GM12864 (cell line): ENCODE measurements around the gene PGAP6.
A peak's percentile ranks its signal among the peaks of the same experiment; 100 is the strongest.

Experiments used
- DNase-seq: peaks from one replicate; pipeline ENCODE4 v3.0.0-alpha.2; 2011; ENCODE audit warnings: low read depth
- H3K4me3 ChIP-seq: 2 replicates; pipeline ENCODE4 v1.5.1; 2011; ENCODE audit warnings: mild to moderate bottlenecking, low read depth, low read length, control low read depth
- TF ChIP-seq, protein P1 (sequence below): IDR thresholded peaks from 2 replicates; pipeline ENCODE4 v1.5.1; 2011; ENCODE audit warnings: low read depth, mild to moderate bottlenecking, moderate library complexity, low read length, control low read depth, inconsistent platforms; ENCODE audit errors: missing control alignments

The PGAP6 gene

GRCh38 chr16:324451-325334, 57.1 kb downstream of the PGAP6 start:
- TF ChIP-seq, protein P1, sequence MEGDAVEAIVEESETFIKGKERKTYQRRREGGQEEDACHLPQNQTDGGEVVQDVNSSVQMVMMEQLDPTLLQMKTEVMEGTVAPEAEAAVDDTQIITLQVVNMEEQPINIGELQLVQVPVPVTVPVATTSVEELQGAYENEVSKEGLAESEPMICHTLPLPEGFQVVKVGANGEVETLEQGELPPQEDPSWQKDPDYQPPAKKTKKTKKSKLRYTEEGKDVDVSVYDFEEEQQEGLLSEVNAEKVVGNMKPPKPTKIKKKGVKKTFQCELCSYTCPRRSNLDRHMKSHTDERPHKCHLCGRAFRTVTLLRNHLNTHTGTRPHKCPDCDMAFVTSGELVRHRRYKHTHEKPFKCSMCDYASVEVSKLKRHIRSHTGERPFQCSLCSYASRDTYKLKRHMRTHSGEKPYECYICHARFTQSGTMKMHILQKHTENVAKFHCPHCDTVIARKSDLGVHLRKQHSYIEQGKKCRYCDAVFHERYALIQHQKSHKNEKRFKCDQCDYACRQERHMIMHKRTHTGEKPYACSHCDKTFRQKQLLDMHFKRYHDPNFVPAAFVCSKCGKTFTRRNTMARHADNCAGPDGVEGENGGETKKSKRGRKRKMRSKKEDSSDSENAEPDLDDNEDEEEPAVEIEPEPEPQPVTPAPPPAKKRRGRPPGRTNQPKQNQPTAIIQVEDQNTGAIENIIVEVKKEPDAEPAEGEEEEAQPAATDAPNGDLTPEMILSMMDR, result no peak
- H3K4me3 ChIP-seq, result peak overlapping the region; percentile 39
- no peak for DNase-seq

GRCh38 chr16:324201-324450, 57.7 kb downstream of the PGAP6 start:
- no peak overlapping the region for H3K4me3 ChIP-seq
- TF ChIP-seq, protein P1, result no peak
- DNase-seq, result no peak

- TF ChIP-seq, protein P1, result no peak
- no peak overlapping the region for H3K4me3 ChIP-seq
- no peak for DNase-seq
Measured at GRCh38 chr16:322476-323143, 59.2 kb downstream of the PGAP6 start.

GRCh38 chr16:321532-321931, 60.2 kb downstream of the PGAP6 start:
- no peak for DNase-seq
- no peak overlapping the region for H3K4me3 ChIP-seq
- TF ChIP-seq, protein P1, result no peak
